Suprapubic skin (tissue), 4 donors: ENCODE results near the gene JMJD1C. TPM values are rescaled to one million over a fixed set of nuclear protein-coding genes. Genes with fewer than 3 reads are reported as not detected.

Source experiments
- DNase-seq, 2 donors: peaks; one replicate each; pipeline ENCODE4 v3.0.0-alpha.2; 2019; ENCODE audit warnings: low spot score in 2 of 2
- H3K27ac ChIP-seq: fragments of 200-600 bp; sonication (generic); one replicate; pipeline ENCODE4 v1.5.1; 2019
- H3K27me3 ChIP-seq: fragments of 200-600 bp; sonication (generic); one replicate; pipeline ENCODE4 v1.5.1; 2019
- H3K36me3 ChIP-seq: fragments of 200-600 bp; sonication (generic); one replicate; pipeline ENCODE4 v1.5.1; 2019
- H3K4me1 ChIP-seq: fragments of 200-600 bp; sonication (generic); one replicate; pipeline ENCODE4 v1.5.1; 2019
- H3K4me3 ChIP-seq: fragments of 200-600 bp; sonication (generic); one replicate; pipeline ENCODE4 v1.5.1; 2019; ENCODE audit warnings: mild to moderate bottlenecking
- H3K9me3 ChIP-seq: fragments of 200-600 bp; sonication (generic); one replicate; pipeline ENCODE4 v1.5.1; 2019
- EP300 ChIP-seq: sonication (generic); formaldehyde crosslinking; IDR thresholded peaks from one replicate; pipeline ENCODE4 v1.6.1; 2017; ENCODE audit warnings: antibody characterized with exemption
- POLR2A ChIP-seq, 2 donors: fragments of 450-650 bp; IDR thresholded peaks; one replicate each; pipeline ENCODE4 v1.6.1; 2017; ENCODE audit warnings: antibody characterized with exemption in 2 of 2, mild to moderate bottlenecking in 2 of 2, moderate library complexity in 2 of 2
- POLR2AphosphoS5 ChIP-seq, 3 donors: sonication (generic); formaldehyde crosslinking; IDR thresholded peaks; one replicate each; pipeline ENCODE4 v1.6.1; 2017; ENCODE audit warnings: antibody characterized with exemption in 3 of 3
- WGBS: methylation state at CpG from one replicate; pipeline ENCODE4 v1.1.5; 2018; 5-methylcytosine and 5-hydroxymethylcytosine counted together
- total RNA-seq, 4 donors: library from RNA; depleted of rRNA; stranded (reverse); fragments of >200 nt; gene quantifications; one replicate each; pipeline ENCODE4 v1.1.0, GENCODE V29; 2016
- TF ChIP-seq, protein P1 (sequence below), 2 donors: fragments of 200-600 bp in 1 of 2; fragments of 450-650 bp in 1 of 2; sonication (generic) in 1 of 2; IDR thresholded peaks; one replicate each; pipeline ENCODE4 v1.5.1; 2016 to 2019; ENCODE audit warnings: antibody characterized with exemption in 2 of 2, mild to moderate bottlenecking in 1 of 2, moderate library complexity in 1 of 2

JMJD1C gene
- total RNA-seq, 4 donors from 2014 or later, result 78.6 to 127 (median 97.5) TPM

DNA sequence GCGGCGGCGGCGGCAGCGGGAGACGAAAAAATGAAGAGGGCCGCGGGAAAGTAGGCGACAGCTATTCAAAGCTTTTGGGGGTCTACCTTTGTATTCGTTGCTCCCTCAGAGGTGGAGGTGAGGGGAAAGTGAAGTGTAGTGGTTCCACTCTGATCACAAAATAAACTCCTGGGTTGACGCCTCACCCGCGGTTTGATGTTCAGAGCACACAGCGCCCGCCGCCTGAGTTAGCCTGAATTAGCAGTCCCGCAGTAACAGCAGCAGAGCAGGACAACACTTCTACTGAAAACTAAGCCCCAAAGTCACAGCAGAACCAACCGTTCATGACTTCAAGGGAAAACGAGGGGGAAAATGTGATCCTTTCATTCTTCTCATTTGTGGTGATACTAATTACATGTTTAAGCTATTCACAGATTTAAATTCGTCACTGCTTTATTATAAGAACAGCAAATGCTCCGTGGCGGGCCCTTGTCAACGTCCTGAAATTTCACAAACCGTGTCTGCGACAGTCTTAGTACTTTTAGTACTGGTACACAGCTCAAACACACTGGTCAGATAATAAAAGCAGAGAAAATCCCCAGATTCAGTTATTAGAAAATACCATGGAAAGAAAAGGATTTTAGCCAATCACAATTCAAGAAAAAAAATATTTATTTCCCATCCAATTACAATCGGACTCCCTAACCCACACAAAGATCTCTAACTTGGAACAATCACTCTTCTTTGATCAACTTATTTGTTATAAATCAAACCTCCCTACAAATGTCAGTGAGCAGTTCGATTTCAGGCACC, 563 bp upstream of the JMJD1C start:
- no peak for TF ChIP-seq POLR2A (IDR thresholded peaks at IDR 0.05)
- TF ChIP-seq, protein P1, sequence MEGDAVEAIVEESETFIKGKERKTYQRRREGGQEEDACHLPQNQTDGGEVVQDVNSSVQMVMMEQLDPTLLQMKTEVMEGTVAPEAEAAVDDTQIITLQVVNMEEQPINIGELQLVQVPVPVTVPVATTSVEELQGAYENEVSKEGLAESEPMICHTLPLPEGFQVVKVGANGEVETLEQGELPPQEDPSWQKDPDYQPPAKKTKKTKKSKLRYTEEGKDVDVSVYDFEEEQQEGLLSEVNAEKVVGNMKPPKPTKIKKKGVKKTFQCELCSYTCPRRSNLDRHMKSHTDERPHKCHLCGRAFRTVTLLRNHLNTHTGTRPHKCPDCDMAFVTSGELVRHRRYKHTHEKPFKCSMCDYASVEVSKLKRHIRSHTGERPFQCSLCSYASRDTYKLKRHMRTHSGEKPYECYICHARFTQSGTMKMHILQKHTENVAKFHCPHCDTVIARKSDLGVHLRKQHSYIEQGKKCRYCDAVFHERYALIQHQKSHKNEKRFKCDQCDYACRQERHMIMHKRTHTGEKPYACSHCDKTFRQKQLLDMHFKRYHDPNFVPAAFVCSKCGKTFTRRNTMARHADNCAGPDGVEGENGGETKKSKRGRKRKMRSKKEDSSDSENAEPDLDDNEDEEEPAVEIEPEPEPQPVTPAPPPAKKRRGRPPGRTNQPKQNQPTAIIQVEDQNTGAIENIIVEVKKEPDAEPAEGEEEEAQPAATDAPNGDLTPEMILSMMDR (IDR thresholded peaks at IDR 0.05), result no peak
- TF ChIP-seq EP300, result no peak
- TF ChIP-seq POLR2AphosphoS5 (IDR thresholded peaks at IDR 0.05), result no peak
- no peak for DNase-seq
- peak overlapping the region; percentile 97 for H3K4me3 ChIP-seq
- H3K36me3 ChIP-seq, result no peaks in the 10 kb centered on the region
- H3K27ac ChIP-seq, result peak overlapping the region; percentile 91
- 11% methylated on average over 26 of the region's 27 CpGs for WGBS
- H3K9me3 ChIP-seq, result no peaks in the 10 kb centered on the region
- peaks cover 25% of the 10 kb centered on the region for H3K4me1 ChIP-seq
- H3K27me3 ChIP-seq, result no peaks in the 10 kb centered on the region

GRCh38 chr10:63464402-63465292, 1.1 kb downstream of the JMJD1C start:
- no peaks in the 10 kb centered on the region for H3K9me3 ChIP-seq
- no peak for DNase-seq
- H3K4me3 ChIP-seq, result peak overlapping the region; percentile 97
- peaks cover 23% of the 10 kb centered on the region for H3K4me1 ChIP-seq
- TF ChIP-seq, protein P1 (IDR thresholded peaks at IDR 0.05), result no peak
- TF ChIP-seq EP300, result no peak
- TF ChIP-seq POLR2AphosphoS5 (IDR thresholded peaks at IDR 0.05), result no peak
- TF ChIP-seq POLR2A (IDR thresholded peaks at IDR 0.05), result no peak
- 8% methylated on average over 33 of the region's 35 CpGs for WGBS
- H3K36me3 ChIP-seq, result no peaks in the 10 kb centered on the region
- H3K27ac ChIP-seq, result peak overlapping the region; percentile 91
- H3K27me3 ChIP-seq, result no peaks in the 10 kb centered on the region

GRCh38 chr10:63462442-63462841, 3.3 kb downstream of the JMJD1C start:
- H3K4me3 ChIP-seq, result no peak overlapping the region
- no peaks in the 10 kb centered on the region for H3K36me3 ChIP-seq
- H3K4me1 ChIP-seq, result peaks cover 23% of the 10 kb centered on the region
- no peaks in the 10 kb centered on the region for H3K9me3 ChIP-seq
- no peak for DNase-seq
- WGBS, result 87% methylated on average over 1 of the region's 1 CpG
- H3K27ac ChIP-seq, result no peak overlapping the region
- TF ChIP-seq, protein P1 (IDR thresholded peaks at IDR 0.05), result no peak
- no peak for TF ChIP-seq POLR2A (IDR thresholded peaks at IDR 0.05)
- H3K27me3 ChIP-seq, result no peaks in the 10 kb centered on the region

DNA sequence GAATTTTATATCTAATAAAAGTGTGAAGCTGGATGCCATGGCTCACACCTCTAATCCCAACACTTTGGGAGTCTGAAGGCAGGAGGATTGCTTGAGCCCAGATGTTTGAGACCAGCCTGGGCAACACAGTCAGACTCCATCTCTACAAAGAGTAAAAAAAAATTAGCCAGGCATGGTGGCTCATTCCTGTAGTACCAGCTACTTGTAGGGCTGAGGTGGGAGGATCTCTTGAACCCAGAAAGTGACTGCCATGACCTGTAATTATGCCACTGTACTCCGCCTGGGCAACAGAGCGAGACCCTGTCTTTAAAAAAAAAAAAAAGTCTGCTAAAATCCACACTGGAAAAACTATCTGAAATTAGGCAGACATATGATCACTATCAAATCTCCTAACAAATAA, 7.6 kb downstream of the JMJD1C start:
- no peaks in the 10 kb centered on the region for H3K9me3 ChIP-seq
- WGBS, result 98% methylated on average over 2 of the region's 2 CpGs
- no peak for DNase-seq
- H3K4me3 ChIP-seq, result no peak overlapping the region
- peaks cover 3% of the 10 kb centered on the region for H3K4me1 ChIP-seq
- H3K27ac ChIP-seq, result no peak overlapping the region
- TF ChIP-seq POLR2AphosphoS5 (IDR thresholded peaks at IDR 0.05) (no peak), POLR2A (IDR thresholded peaks at IDR 0.05) (no peak), EP300 (no peak)
- TF ChIP-seq, protein P1 (IDR thresholded peaks at IDR 0.05), result no peak
- no peaks in the 10 kb centered on the region for H3K27me3 ChIP-seq
- H3K36me3 ChIP-seq, result no peaks in the 10 kb centered on the region

- Histone ChIP-seq H3K4me3 (no peak overlapping the region), H3K36me3 (no peaks in the 10 kb centered on the region), H3K27ac (no peak overlapping the region), H3K27me3 (no peaks in the 10 kb centered on the region), H3K4me1 (peaks cover 3% of the 10 kb centered on the region), H3K9me3 (no peaks in the 10 kb centered on the region)
- 77% methylated on average over 2 of the region's 2 CpGs for WGBS
- DNase-seq, result no peak
- no peak for TF ChIP-seq POLR2A (IDR thresholded peaks at IDR 0.05)
- TF ChIP-seq, protein P1 (IDR thresholded peaks at IDR 0.05), result no peak
- TF ChIP-seq EP300, result no peak
- no peak for TF ChIP-seq POLR2AphosphoS5 (IDR thresholded peaks at IDR 0.05)
Measured at GRCh38 chr10:63457594-63457993, 8.2 kb downstream of the JMJD1C start.
